Prostate gland (tissue), 2 donors: ENCODE data around the gene CLPTM1. TPM values are rescaled to one million over a fixed set of nuclear protein-coding genes. Genes with fewer than 3 reads are reported as not detected.

Source experiments
- DNase-seq: peaks from one replicate; pipeline ENCODE4 v3.0.0-alpha.2; 2019; ENCODE audit warnings: low spot score
- H3K27ac ChIP-seq, 2 donors: fragments of 200-600 bp; sonication (generic); 2 replicates each; pipeline ENCODE4 v1.5.1; 2017 to 2019
- H3K27me3 ChIP-seq: fragments of 200-600 bp; sonication (generic); replicated peaks from 2 replicates; pipeline ENCODE4 v1.5.1; 2019; ENCODE audit not compliant: insufficient read depth
- H3K36me3 ChIP-seq, 2 donors: fragments of 200-600 bp; sonication (generic); 1 replicate in 1 of 2; 2 replicates in 1 of 2; pipeline versions ENCODE4 v1.5.1 to v1.8.1; 2017 to 2019
- H3K4me1 ChIP-seq: fragments of 200-600 bp; sonication (generic); replicated peaks from 2 replicates; pipeline ENCODE4 v1.5.1; 2019
- H3K4me3 ChIP-seq, 2 donors: fragments of 200-600 bp; sonication (generic); 2 replicates each; pipeline ENCODE4 v1.5.1; 2017 to 2019
- H3K9me3 ChIP-seq: fragments of 200-600 bp; sonication (generic); 2 replicates; pipeline ENCODE4 v1.5.1; 2017
- POLR2A ChIP-seq: fragments of 450-650 bp; IDR thresholded peaks from one replicate; pipeline ENCODE4 v1.6.1; 2016; ENCODE audit warnings: antibody characterized with exemption, mild to moderate bottlenecking
- POLR2AphosphoS5 ChIP-seq: sonication (generic); formaldehyde crosslinking; IDR thresholded peaks from one replicate; pipeline ENCODE4 v1.6.1; 2017; ENCODE audit warnings: antibody characterized with exemption
- WGBS: methylation state at CpG from one replicate; pipeline ENCODE4 v1.1.5; 2018; 5-methylcytosine and 5-hydroxymethylcytosine counted together
- intact Hi-C: fragments of 100-400 bp; cut with DNase I; formaldehyde crosslinking; loops from one replicate; pipeline ENCODE4 v1.14.2; 2022
- total RNA-seq, 2 donors: library from RNA; depleted of rRNA; stranded (reverse); fragments of >200 nt; gene quantifications; one replicate each; pipeline ENCODE4 v1.1.0, GENCODE V29; 2016
- TF ChIP-seq, protein P1 (sequence below), 4 experiments: fragments of 200-600 bp in 2 of 4; fragments of 450-650 bp in 2 of 4; sonication (generic) in 2 of 4; IDR thresholded peaks; 1 replicate in 3 of 4; 2 replicates in 1 of 4; pipeline ENCODE4 v1.5.1; 2016 to 2019; ENCODE audit warnings: antibody characterized with exemption in 4 of 4, mild to moderate bottlenecking in 2 of 4, moderate library complexity in 2 of 4

CLPTM1 gene
- total RNA-seq, 2 donors from 2014 or later = 102 to 185 TPM

DNA sequence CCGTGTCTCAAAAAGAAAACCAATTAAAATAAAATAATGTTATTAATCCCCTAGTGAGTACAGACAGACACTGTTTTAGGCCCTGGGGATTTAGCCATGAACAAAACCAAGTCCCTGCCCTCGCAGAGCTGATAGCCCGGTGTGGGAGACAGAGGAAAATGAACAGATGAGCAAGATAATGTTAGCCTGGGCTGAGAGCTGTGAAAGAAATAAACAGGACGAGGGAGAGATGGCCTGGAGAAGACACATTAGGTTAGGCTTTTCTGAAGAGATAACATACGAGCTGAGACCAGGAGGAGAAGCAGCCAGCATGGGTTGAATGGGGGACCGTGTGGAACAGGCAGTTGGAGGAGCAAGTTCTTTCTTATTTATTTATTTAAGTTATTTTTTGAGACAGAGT, 55.1 kb downstream of the CLPTM1 start:
- Histone ChIP-seq H3K4me3 (no peak overlapping the region), H3K36me3 (no peaks in the 10 kb centered on the region), H3K27me3 (no peaks in the 10 kb centered on the region), H3K27ac (no peak overlapping the region), H3K4me1 (no peaks in the 10 kb centered on the region), H3K9me3 (no peaks in the 10 kb centered on the region)
- WGBS = 67% methylated on average over 6 of the region's 6 CpGs
- no peak for DNase-seq
- intact Hi-C loops = no loop called here
- TF ChIP-seq, protein P1, sequence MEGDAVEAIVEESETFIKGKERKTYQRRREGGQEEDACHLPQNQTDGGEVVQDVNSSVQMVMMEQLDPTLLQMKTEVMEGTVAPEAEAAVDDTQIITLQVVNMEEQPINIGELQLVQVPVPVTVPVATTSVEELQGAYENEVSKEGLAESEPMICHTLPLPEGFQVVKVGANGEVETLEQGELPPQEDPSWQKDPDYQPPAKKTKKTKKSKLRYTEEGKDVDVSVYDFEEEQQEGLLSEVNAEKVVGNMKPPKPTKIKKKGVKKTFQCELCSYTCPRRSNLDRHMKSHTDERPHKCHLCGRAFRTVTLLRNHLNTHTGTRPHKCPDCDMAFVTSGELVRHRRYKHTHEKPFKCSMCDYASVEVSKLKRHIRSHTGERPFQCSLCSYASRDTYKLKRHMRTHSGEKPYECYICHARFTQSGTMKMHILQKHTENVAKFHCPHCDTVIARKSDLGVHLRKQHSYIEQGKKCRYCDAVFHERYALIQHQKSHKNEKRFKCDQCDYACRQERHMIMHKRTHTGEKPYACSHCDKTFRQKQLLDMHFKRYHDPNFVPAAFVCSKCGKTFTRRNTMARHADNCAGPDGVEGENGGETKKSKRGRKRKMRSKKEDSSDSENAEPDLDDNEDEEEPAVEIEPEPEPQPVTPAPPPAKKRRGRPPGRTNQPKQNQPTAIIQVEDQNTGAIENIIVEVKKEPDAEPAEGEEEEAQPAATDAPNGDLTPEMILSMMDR (IDR thresholded peaks at IDR 0.05) = no peak
- TF ChIP-seq POLR2A (no peak), POLR2AphosphoS5 (no peak)

DNA sequence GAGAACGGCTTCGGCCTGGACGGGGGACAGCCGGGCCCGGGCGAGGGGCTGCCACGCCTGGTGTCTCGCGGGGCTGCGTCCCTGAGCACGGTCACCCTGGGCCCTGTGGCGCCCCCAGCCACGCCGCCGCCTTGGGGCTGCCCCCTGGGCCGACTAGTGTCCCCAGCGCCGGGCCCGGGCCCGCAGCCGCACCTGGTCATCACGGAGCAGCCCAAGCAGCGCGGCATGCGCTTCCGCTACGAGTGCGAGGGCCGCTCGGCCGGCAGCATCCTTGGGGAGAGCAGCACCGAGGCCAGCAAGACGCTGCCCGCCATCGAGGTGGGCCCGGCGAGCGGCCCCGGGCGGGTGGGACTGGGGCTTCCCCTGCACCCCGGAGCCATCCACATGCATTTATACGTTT, 56.8 kb downstream of the CLPTM1 start:
- TF ChIP-seq, protein P1 (IDR thresholded peaks at IDR 0.05) = no peak
- no peak for TF ChIP-seq POLR2A
- no peak for TF ChIP-seq POLR2AphosphoS5
- no peaks in the 10 kb centered on the region for H3K4me1 ChIP-seq
- no peaks in the 10 kb centered on the region for H3K9me3 ChIP-seq
- H3K27ac ChIP-seq = no peak overlapping the region
- H3K36me3 ChIP-seq = no peaks in the 10 kb centered on the region
- 95% methylated on average over 41 of the region's 42 CpGs for whole genome bisulfite sequencing
- intact Hi-C loops = no loop called here
- no peaks in the 10 kb centered on the region for H3K27me3 ChIP-seq
- DNase-seq = no peak
- no peak overlapping the region for H3K4me3 ChIP-seq

DNA sequence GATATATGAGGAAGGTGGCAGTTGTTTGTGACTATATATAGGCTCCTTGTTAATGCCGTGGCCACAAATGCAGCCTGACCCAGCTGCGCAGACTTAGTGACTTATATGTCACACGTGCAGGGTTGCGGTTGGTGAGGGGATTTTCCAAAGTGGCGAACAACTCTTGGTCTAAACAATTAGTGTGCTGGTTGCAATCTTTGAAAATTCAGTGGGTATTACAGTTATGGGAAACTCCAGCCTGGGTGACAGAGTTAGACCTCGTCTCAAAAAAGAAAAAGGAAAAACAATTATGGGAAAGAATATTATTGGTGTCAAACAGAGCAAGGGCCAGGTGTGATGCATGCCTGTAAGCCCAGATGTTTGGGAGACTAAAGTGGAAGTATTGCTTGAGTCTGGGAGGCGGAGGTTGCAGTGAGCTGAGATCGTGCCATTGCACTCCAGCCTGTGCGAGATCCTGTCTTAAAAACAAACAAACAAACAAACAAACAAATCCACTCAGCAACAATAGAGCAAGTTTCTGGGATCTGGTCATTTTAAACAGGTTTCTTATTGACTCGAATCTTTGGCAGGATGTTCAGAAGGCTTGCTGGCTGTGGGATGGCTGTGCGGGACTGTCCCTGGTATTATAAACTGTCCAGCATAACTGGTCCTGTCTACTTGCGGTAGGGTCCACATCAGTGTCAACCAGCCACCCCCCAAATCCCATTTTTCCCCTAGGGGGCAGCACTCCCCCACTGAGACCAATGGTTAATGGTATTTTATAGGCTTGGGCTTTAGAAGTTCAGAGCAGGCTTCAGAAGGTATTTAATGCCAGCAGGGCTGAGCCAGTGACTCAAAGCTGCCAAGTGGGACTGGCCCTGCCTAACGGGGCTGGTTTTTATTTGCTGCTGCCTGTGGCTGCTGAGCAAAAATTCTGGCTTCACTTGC, 61.5 kb downstream of the CLPTM1 start:
- no peaks in the 10 kb centered on the region for H3K27me3 ChIP-seq
- no peaks in the 10 kb centered on the region for H3K4me1 ChIP-seq
- TF ChIP-seq, protein P1 (IDR thresholded peaks at IDR 0.05) = peak; percentile 27 to 86 (median 84)
- peak; percentile 84 for TF ChIP-seq POLR2AphosphoS5
- TF ChIP-seq POLR2A = no peak
- intact Hi-C loops = no loop called here
- H3K4me3 ChIP-seq = no peak overlapping the region
- DNase-seq = peak; percentile 79
- H3K27ac ChIP-seq = no peak overlapping the region
- no peaks in the 10 kb centered on the region for H3K36me3 ChIP-seq
- WGBS = 51% methylated on average over 13 of the region's 13 CpGs
- no peaks in the 10 kb centered on the region for H3K9me3 ChIP-seq

DNA sequence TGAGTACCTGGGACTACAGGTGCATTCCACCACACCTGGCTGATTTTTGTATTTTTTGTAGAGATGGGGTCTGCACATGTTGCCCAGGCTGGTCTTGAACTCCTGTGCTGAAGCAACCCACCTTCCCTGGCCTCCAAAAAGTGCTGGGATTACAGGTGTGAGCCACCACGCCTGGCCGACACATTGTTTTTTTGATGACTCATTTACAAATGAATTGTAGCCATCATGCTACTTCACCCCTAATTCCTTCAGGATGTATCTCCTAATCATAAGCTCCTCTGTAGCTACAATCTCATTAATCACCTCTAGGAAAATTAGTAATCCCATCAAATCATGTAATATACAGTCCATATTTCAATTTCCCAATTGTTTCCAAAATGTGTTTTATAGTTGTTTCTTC, 64.0 kb downstream of the CLPTM1 start:
- Histone ChIP-seq H3K36me3 (no peaks in the 10 kb centered on the region), H3K27ac (no peak overlapping the region), H3K4me3 (no peak overlapping the region), H3K27me3 (no peaks in the 10 kb centered on the region), H3K9me3 (no peaks in the 10 kb centered on the region), H3K4me1 (no peaks in the 10 kb centered on the region)
- no peak for DNase-seq
- 93% methylated on average over 2 of the region's 2 CpGs for WGBS
- no peak for TF ChIP-seq POLR2AphosphoS5
- TF ChIP-seq POLR2A = no peak
- TF ChIP-seq, protein P1 (IDR thresholded peaks at IDR 0.05) = no peak
- intact Hi-C loops = no loop called here

DNA sequence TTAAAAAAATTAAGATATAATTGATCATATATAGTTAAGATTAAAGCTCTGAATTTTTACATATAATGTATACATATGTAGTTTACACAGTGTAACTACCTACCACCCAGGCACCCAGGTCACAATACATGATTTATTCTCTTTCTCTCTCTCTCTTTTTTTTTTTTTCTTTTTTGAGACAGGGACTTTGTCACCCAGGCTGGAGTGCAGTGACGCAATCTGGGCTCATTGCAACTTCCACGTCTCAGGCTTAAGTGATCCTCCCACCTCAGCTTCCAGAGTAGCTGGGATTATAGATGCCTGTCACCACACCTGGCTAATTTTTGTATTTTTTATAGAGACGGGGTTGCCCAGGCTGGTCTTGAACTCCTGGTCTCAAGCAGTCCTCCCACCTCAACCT, 64.9 kb downstream of the CLPTM1 start:
- H3K36me3 ChIP-seq = no peaks in the 10 kb centered on the region
- 86% methylated on average over 3 of the region's 3 CpGs for WGBS
- DNase-seq = no peak
- H3K4me1 ChIP-seq = no peaks in the 10 kb centered on the region
- intact Hi-C loops = no loop called here
- no peak overlapping the region for H3K4me3 ChIP-seq
- no peak overlapping the region for H3K27ac ChIP-seq
- H3K9me3 ChIP-seq = no peaks in the 10 kb centered on the region
- no peaks in the 10 kb centered on the region for H3K27me3 ChIP-seq
- TF ChIP-seq, protein P1 (IDR thresholded peaks at IDR 0.05) = no peak
- no peak for TF ChIP-seq POLR2AphosphoS5
- TF ChIP-seq POLR2A = no peak
